Astrocyte (in vitro differentiated cells and primary cell): ENCODE data around the gene HOXD13.

Experiments used
- EZH2 ChIP-seq: IDR thresholded peaks from 2 replicates; pipeline ENCODE4 v1.6.1; 2012; ENCODE audit warnings: mild to moderate bottlenecking, low read length, inconsistent platforms; ENCODE audit not compliant: insufficient read depth
- TF ChIP-seq, protein P1 (sequence below): IDR thresholded peaks from 2 replicates; pipeline ENCODE4 v1.5.1; 2011; ENCODE audit warnings: low read depth, mild to moderate bottlenecking, inconsistent platforms, low read length, moderate library complexity; ENCODE audit not compliant: insufficient read depth

DNA sequence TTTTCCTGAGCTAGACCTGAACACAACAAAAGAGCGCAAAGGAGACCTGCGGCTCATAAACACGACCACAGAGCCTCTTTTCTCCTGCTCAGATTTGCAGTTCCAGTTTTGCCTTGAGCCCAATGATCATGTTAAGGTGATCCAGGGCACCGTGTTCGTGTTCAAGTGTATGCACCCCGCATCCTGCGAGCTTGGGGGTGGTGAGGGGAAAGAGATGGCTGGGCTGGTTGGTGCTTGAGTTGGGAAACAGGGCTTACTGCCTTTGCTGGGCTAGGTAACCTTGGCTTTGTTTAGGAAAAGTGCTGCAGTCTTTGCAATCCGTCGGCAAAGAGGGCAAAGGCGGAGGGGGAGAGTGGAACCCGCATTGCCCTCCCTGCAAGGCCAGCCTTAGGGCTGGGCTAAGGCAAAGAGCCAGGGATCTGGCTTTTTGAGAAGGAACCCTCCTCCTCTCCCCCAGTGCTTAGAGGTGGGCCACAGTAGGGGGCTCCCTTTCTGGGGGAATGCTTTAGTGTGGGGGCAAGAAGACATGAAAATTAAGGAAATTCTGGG is 25.4 kb downstream of the HOXD13 start:
- TF ChIP-seq EZH2 = peak; percentile 58
- TF ChIP-seq, protein P1, sequence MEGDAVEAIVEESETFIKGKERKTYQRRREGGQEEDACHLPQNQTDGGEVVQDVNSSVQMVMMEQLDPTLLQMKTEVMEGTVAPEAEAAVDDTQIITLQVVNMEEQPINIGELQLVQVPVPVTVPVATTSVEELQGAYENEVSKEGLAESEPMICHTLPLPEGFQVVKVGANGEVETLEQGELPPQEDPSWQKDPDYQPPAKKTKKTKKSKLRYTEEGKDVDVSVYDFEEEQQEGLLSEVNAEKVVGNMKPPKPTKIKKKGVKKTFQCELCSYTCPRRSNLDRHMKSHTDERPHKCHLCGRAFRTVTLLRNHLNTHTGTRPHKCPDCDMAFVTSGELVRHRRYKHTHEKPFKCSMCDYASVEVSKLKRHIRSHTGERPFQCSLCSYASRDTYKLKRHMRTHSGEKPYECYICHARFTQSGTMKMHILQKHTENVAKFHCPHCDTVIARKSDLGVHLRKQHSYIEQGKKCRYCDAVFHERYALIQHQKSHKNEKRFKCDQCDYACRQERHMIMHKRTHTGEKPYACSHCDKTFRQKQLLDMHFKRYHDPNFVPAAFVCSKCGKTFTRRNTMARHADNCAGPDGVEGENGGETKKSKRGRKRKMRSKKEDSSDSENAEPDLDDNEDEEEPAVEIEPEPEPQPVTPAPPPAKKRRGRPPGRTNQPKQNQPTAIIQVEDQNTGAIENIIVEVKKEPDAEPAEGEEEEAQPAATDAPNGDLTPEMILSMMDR = no peak
